HG03521 (cell line): ENCODE measurements around the gene TROAP.
"Not testable (repeated sequence)": the region's sequence is repeated elsewhere in the genome, so short reads cannot be mapped to it uniquely, and the experiment has no call there.

Source experiments
- ATAC-seq: cut with Tn5 transposase; IDR thresholded peaks from one replicate; pipeline ENCODE4 v1.9.1; 2021; ENCODE audit warnings: mild to moderate bottlenecking, moderate library complexity; ENCODE audit not compliant: unreplicated experiment

TROAP gene

GRCh38 chr12:49327887-49328286 lies 4.8 kb downstream of the TROAP start:
- ATAC-seq: no peak

DNA sequence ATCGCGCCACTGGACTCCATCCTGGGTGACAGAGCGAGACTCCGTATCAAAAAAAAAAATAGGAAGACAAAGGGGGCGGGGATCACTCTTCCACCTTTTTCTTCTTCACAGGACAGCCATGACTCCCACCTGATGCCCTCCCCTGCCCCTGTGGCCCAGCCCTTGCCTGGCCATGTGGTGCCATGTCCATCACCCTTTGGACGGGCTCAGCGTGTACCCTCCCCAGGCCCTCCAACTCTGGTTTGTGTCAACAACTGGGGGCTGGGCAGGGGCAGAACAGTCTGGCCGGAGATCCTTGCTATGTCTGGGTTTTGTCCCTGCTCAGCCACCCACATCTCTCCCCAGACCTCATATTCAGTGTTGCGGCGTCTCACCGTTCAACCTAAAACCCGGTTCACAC lies 5.8 kb downstream of the TROAP start:
- no peak for ATAC-seq

GRCh38 chr12:49330032-49330619 lies 7.1 kb downstream of the TROAP start:
- ATAC-seq: no peak

DNA sequence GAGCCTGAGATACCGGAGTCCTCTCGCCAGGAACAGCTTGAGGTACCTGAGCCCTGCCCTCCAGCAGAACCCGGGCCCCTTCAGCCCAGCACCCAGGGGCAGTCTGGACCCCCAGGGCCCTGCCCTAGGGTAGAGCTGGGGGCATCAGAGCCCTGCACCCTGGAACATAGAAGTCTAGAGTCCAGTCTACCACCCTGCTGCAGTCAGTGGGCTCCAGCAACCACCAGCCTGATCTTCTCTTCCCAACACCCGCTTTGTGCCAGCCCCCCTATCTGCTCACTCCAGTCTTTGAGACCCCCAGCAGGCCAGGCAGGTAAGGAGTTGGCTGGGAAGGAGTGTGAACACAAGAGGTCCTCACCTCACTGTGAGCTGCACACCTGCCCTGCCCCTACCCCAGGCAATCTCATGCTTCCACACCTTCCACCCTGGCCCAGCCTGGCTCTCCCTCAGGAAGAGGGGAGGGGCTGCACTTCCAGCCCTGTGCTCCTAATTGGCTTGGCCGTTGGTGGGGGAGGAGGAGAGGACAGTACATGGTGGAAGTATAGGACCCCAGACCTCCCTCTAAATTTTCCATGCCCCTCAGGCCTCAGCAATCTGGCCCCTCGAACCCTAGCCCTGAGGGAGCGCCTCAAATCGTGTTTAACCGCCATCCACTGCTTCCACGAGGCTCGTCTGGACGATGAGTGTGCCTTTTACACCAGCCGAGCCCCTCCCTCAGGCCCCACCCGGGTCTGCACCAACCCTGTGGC lies 7.8 kb downstream of the TROAP start:
- ATAC-seq: no peak

- ATAC-seq: no peak
Measured at GRCh38 chr12:49331380-49332222, 8.5 kb downstream of the TROAP start.

- no peak for ATAC-seq
Measured at GRCh38 chr12:49332441-49332861, 9.4 kb downstream of the TROAP start.

DNA sequence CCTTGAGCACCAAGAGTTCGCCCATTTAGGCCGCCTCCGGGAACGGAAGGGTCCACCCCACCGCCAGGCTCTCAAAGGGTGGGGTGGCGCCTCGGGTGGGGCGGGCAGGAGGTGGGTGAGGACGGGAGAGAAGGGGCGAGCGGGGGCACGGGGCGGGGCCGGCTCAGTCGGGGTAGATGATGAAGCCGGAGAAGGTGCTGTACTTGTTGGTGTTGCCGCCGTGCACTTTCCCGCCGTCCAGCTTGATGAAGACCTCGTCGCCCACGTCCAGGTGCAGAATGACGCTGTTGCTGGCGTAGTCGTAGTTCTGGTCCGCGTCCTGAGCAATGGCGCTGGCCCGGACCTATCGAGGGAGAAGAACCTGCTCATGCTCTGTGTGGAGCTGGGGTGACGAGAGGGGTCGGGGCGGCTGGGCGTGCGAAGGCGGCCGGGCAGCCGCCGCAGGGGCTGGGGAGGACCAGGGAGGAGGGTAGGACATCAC lies 9.9 kb downstream of the TROAP start:
- no peak for ATAC-seq

DNA sequence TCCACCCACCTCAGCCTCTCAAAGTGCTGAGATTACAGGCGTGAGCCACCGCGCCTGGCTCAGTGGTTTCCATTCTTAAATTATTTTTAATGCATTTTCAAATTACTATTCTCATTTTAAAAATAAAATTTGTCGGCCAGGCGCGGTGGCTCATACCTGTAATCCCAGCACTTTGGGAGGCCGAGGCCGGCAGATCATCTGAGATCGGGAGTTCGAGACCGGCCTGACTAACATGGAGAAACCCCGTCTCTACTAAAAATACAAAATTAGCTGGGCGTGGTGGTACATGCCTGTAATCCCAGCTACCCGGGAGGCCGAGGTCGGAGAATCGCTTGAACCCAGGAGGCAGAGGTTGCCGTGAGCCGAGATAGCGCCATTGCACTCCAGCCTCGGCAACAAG lies 10.7 kb downstream of the TROAP start:
- ATAC-seq: not testable (repeated sequence)

GRCh38 chr12:49334226-49334625 lies 11.2 kb downstream of the TROAP start:
- no peak for ATAC-seq

GRCh38 chr12:49334681-49335080 lies 11.6 kb downstream of the TROAP start:
- ATAC-seq: no peak

DNA sequence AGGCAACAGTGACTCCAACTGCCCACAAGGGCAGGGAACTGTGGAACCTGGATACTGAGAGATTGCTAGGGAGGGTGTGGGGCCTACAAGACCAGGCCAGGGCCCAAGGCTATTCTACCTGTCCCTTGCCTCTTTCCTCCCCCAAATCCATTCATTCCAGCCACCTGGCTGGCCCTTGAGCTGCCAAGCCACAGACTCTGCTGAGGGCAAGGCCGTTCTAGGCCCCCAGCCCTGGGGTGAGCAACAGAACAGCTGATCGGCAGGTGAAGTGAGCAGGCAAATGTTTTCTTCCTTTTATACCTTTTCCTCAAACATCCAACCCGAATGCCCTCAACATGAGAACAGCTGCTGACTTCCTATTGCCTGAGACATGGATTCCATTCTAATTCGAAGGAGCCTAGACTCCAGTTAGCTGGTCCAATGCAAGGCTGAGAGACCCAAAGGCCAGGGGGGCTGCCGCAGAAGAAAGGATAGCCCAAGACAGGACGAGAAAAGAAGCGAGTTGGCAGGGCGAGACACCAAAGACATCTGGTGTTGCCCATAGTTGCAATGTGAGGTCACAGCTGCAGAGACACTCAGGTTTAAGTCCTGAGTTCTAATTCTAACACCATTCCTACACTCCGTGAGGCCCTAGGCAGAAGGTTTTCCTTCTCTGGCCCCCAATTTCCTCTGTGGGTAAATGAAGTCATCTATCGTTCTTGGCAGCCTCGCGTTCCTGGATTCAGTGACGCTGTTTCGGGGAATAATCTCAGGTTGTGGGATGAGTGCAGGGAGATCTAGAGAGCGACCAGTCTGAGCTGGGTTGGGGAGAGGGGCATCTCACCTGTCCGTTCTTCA lies 12.3 kb downstream of the TROAP start:
- no peak for ATAC-seq

DNA sequence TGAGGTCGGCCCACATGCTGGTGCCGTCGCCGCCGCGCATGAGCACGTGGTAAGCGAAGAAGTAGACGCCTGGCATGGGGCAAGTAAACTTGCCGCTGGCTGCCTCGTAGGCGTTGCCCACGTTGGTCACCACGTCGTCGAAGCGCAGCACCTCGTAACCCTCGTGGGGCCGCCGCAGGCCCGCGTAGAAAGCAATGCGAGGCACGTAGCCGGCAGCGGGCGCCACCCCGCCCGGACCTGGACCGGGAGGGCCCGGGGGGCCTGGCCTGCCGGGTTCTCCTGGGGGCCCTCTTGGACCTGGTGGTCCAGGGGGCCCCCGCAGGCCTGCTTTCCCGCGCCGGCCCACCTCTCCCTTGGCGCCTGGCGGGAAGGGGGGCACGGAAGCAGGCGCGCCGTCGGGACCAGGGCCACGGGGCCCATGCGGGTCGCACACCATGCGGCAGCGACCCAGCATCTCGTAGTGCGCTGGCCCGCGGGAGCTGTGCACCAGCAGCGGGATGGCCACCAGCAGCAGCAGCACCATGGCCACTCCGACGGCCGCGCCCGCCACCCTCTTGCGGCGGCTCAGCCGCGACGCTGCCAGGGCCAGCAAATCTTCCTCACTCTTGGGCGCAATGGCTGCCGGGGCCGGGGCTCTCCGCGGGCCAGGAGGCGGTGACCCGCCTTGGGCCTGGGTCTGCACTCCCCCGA lies 13.0 kb downstream of the TROAP start:
- no peak for ATAC-seq

DNA sequence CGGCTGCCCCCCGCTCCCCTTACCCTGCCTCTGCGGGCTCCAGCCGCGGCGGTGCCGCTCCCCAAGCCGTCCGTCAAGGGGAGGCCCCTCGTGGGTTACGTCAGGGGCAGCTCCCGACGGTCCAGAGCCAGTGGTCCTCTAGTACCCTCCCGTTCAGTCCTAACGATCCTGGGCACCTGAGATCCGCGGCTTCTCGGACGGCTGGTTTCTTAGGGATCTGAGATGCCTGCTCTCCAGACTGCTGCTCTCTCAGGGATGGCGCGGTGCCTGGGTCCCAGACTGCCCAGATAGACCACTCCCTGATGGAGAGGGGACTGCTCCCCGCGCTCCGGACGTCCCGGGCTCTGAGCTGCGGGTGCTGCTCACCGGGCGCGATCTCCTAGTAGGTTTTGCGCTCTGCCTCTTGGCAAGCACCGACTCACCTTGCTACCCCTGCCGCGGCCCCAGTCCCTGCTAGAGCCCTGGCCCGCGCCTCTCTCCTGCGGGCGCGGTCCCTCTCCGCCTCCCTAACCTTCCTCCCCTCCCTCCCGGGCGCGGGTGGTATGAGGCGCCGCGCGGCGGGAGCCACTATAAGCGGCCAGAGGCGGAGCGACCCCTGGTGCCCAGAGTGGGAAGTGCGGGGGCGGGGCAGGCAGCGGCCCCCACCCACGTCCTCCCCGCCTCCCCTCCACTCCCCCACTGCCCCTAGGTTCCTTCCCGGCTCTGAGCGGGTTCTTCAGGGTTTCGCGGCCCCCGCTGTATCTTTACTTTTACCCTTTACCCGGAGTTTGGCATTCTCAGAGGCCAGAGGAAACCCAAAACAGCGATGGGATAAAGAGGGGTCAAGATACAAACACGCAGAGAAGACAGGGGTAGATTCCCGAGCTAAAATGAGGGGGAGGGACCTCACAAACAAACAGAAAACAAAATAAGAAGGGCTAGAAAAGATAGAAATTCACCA lies 13.9 kb downstream of the TROAP start, which contains the start of gene C1QL4:
Gene C1QL4, minus strand, starts transcription at position 544 of the 940 bp plus-strand sequence. CDS start 711 bp downstream, outside the sequence.
- no peak for ATAC-seq

DNA sequence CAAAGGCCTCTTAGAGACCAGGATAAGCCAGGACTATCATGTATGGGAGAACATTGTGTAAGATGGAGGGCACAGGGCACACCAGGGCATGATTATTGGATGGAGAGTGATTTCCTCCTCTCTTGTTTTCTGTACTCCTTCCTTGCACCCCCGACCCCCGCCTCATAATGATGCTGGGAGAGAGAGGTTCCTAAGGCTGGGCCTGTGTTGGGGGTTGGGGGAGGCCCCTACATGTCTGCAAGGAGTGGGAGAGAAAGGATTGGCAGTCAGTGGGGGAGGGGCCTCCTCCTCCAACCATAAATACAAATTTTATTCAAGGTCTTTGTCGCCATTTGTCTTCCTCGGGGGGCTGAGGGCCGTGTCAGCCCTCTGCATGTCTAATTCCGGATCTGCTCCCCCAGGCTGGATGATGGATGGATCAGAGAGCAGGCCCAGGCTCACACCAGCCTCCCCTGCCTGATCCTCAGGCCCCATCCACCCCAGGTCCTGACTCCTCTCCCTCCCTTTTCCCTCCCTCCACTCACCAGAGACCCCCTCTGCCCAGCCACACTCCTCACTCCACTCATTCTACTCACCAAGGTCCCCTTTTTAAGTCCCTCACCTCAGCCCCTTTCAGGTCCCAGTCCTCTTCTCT lies 15.9 kb downstream of the TROAP start:
- no peak for ATAC-seq

- no peak for ATAC-seq
Measured at GRCh38 chr12:49339464-49339861, 16.4 kb downstream of the TROAP start.

DNA sequence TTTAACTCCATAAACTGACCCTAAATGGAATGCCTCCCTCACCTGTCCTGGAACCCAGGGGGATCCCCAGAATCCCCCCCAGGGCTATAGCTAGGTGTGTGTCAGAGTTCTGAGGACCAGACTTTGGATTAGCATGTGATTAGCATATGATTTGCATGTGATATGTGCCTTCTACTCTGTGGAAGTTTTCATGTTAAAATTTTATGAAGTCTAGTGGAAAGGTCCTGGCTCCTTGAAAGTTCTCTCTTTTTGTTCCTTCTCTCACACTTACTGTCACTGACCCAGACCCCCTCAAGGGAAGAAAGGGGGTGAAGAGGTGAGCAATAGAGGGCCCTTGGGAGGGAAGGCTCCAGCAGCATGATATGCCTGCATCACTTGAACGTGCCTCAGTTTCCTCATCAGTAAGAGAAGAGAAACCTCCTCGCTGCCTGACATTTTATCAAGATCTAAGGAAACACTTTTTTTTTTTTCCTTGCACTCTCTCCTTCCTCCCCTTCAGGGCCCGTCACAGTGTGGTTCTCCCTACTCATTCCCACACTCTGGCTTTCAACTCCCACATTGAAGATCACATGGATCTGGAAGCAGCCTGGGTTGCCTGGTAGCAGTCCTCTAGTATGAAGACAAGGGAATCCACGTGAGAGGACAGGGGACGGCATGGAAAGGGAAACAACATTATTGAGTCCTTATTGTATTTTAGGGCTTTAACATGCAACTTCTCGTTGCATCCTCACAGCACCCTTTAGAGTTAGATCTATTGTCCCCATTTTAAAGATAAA lies 17.2 kb downstream of the TROAP start:
- no peak for ATAC-seq

GRCh38 chr12:49340971-49341776 lies 18.1 kb downstream of the TROAP start:
- no peak for ATAC-seq
